Loucy (cell line): ENCODE measurements around the gene PTPRK.

Experiments
- EZH2phosphoT487 ChIP-seq: fragments of 200-600 bp; IDR thresholded peaks from 2 replicates; pipeline ENCODE4 v1.6.1; 2018; ENCODE audit warnings: antibody characterized with exemption, mild to moderate bottlenecking, moderate library complexity, borderline replicate concordance
- TF ChIP-seq, protein P1 (sequence below): fragments of 200-600 bp; sonication (generic); conservative IDR thresholded peaks from 2 replicates; pipeline ENCODE4 v1.5.1; 2014; ENCODE audit warnings: mild to moderate bottlenecking, antibody characterized with exemption, low read length

DNA sequence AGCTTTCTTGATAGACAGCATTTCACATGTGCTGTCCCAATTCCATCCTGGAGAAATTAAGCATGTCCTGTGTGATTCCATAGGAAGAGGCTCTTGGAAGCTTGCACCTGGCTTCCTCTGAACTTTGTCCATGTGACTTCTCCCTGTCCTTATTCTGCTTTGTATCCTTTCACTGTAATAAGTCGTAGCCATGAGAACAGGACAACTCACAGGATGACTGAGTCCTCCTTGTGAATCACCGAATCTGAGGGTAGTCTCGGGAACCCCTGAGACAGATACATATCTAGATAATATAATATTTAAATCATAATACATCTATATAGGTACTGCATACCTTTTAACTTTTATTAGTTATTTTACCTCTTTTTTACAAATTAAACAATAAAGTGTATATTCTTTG lies 462.9 kb downstream of the PTPRK start:
- TF ChIP-seq, protein P1, sequence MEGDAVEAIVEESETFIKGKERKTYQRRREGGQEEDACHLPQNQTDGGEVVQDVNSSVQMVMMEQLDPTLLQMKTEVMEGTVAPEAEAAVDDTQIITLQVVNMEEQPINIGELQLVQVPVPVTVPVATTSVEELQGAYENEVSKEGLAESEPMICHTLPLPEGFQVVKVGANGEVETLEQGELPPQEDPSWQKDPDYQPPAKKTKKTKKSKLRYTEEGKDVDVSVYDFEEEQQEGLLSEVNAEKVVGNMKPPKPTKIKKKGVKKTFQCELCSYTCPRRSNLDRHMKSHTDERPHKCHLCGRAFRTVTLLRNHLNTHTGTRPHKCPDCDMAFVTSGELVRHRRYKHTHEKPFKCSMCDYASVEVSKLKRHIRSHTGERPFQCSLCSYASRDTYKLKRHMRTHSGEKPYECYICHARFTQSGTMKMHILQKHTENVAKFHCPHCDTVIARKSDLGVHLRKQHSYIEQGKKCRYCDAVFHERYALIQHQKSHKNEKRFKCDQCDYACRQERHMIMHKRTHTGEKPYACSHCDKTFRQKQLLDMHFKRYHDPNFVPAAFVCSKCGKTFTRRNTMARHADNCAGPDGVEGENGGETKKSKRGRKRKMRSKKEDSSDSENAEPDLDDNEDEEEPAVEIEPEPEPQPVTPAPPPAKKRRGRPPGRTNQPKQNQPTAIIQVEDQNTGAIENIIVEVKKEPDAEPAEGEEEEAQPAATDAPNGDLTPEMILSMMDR = no peak
- no peak for TF ChIP-seq EZH2phosphoT487
